Measurements from ENCODE around the gene HAO2.

The HAO2 gene

DNA sequence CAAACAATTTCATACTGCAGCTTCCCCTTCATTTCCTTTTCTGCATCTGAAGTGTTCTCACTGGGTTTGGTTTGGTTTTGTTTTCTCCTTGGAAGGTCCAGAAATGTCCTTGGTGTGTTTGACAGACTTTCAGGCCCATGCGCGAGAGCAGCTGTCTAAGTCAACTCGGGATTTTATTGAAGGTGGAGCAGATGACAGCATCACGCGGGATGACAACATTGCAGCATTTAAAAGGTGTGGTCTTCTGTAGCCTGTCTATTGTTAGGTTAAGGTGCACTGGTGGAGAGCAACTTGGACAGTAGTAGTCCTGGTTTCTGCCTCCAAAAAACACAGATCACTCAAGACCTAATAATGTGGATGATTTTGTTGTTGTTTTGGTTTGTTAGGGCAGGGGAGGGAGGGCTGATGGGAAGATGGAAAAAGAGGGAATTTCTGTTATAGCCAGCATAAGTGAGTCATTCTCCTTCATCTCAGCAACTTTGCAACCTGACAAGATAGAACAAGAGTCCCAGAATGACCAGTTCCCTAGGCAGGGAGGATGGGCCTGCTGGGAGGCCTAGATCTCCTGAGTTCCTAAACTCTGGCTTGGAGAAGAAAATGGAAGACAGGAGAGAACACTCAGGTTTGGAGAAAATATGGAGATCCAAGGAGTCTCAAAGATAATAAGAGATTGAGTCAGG, 12.5 kb downstream of the HAO2 start:
- DNase-seq = no peak

DNA sequence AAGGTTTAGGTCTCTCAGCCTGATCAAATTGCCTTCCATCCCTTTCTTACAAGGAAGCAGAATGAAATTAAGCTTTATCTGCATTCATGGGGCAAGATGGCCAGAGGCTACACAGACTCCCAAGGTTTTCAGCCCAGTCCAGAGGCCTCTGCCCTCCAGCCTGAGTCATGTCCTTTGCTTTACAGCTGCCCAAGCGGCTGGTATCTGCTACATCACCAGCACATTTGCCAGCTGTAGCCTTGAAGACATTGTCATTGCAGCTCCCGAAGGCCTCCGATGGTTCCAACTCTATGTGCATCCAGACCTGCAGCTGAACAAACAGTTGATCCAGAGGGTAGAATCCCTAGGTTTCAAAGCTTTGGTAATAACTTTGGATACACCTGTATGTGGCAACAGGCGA, 16.0 kb downstream of the HAO2 start:
- no peak for DNase-seq

DNA sequence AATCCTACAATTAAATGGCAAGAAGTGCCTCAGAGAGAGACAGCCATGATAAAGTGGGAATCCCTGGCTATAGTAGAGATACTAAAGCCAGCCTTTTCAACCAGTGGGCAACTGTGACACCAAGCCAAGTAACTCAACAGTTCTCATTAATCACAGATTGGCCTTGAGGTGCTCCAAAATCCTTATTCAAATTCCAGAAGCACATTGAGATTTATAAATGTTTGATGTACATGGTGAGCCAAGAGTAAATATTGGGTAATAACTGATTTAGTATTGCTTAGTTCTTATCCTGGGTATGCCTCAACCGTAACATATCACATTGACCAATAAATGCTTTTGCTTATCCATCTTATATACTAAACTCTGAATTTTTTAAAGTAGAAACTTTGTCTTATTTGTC, 17.1 kb downstream of the HAO2 start:
- no peak for DNase-seq

DNA sequence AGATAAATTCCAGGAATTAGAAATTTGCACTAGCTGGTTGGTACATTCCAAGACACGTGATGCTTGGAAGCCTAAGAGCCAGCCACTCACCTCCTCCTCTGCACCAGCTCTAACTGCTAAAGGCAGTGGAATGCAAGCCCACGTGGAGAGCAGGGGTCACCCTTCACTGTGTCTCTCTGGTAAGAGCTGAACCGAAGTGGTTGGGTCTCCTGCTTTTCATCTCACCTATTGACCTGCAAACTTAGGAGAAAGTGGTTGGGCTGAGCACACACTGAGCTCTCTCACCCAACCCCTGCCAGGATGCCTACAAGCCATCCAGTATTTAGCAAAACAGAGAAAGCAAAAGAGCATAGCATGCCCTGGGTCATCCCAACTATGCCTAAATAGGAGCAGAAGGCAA, 19.3 kb downstream of the HAO2 start:
- DNase-seq = no peak

DNA sequence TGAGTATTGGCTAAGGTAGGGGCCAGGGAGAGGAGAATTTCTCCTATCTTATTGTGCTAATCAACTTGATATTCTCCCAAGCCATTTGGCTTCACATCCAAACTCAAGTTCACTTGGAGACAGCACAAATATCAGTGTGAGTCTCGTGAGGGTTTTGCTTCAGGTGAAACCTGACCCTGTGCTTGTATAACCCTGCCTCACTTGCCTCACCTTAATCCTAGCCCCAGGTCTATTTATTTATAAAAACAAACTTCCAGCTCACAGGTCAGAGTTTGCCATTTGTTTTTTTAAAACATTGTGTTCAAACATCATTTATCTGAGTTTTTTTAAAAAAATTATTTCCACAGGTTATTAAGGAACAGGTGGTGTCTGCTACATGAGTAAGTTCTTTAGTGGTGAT, 19.9 kb downstream of the HAO2 start:
- no peak for DNase-seq

DNA sequence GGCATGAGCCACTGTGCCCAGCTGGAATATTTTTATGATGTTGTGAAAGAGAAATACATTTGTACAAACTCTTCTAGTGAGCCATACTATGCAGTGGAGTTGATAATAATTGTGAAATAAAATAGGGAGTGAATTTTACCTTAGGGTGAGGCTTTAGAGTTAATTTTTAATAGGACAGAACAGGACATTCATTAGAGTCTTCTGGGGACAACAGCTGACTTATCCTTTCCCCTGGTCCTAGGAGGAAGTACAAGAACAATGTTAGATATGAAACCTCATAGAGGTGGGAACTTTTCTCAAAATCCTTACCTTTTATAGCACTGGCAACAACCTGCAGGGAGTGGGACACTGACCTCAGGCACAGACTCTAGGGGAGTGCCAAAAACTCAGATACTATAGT, 21.9 kb downstream of the HAO2 start:
- DNase-seq = no peak

DNA sequence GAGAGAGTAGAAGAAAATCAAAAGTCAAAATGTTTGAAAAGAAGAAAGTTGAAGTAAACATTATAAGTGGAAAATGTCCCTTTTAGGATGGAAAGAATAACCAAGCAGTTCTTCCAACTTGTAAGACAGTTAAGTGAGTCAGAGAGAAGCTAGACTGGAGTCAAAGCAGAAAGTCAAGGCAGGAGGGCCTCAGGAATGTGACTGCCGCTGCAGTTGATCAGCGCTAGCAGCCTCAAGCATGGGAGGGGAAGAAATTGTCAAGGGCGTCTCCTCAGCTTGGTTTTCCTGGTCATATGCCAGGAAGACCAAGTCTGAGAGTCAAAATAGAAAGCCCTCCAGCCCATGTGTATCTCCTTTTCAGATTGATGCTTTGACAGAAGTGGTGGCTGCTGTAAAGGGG, 23.2 kb downstream of the HAO2 start:
- DNase-seq = no peak

DNA sequence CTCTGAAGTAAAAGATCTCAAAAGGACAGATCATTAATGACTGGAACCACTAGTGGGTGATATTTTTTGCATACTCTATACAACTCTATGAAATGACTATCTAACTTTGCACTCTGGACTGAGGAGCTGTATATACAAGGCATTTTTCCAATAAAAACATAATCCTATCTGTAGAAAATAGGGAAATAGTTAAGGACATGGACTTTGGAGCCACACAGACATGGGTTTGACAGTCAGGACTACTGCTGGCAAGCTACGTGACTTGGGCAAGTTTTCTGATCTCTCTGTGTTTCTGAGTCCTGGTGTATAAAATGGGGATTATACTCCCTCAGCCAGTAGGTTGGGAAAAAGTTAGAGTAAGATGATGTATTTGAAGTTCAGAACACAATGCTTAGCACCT, 25.5 kb downstream of the HAO2 start:
- DNase-seq = no peak

DNA sequence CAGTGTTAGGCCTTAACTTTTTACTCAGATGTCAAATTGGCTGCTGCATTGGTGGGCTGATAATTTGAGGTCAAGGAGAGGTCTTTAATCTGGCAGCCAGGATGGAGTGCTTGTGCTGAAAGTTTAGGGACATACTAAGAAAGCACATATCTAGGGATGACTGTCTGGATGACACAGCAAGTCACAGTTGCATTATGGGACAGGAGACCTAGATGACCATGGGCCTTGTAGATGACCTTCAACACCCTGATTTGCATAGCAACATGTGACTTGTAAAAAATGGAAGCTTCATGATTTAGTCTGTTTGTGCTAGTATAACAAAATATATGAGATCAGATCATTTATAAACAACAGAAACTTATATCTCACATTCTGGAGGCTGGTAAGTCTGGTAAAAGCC, 28.4 kb downstream of the HAO2 start:
- DNase-seq = no peak

DNA sequence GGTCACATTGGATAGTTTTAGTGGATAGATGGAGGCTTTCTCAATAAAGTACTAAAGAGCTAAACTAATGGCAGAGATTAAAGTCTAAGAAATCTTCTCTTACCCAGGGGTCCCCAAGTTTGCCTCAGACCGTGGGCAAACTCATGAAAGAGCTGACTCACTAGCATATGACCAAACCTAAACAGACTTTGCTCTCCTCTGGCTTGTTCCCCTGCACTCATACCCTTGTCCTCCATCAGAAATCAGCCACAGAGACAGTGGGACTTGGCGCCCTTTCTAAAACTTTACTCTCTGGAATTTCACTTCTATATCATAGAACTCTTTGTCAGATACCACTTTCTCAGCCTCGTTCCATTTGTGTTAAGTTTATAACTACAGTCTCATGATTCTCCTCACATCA, 29.4 kb downstream of the HAO2 start:
- DNase-seq = no peak

DNA sequence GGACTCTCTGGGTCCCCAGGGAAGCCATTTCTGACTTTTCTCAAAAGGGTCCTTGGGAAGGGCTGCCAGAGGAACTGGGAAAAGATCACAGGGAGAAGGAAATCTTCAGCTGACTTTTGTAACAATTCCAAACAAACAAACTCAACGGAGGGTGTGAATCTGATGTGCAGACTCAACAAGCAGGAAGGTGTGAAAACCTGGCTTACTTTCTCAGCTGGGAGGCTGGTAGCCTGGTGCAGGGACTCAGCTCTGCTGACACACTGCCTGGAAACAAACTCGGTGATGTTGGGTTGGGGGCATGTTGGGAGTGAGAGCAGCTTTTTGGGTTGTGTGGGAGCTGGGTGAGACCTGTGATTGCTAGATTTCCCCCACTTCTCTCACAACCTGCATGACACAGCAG, 36.2 kb downstream of the HAO2 start:
- DNase-seq = no peak

DNA sequence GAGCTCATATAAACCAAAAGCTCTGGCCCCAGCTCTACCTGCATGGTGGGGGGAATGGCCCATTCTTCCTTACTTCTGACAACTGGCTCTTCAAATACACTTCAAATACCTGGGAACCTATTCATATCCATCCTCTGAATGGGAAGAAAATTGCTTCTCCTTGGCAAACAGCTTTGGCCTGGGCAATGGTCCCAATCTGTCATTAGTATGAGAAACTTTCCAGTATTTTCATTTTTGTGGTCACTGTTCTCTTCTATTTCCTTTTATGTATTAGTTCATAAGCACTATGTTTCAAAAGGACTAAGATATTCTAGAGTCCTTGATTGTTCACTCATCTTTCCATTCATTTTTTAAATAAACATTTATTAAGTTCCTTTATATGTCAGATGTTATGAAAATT, 41.1 kb downstream of the HAO2 start:
- DNase-seq = no peak

DNA sequence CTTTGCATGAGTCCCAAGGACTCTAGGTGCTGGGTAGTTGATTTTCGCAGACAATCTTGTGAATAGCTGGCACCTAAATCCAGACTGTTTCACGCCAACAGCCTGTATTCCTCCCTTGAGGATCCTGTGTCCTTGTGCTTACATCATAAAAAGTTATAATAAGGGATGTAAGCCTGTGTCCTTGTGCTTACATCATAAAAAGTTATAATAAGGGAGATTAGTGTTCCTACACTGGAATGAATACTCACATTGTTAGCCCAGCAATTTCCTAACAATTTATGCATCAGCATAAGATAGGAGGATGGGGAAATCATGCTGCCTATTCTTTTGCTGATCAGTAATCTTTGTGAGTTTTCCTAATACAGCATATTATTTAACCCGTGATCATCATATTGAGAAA, 42.4 kb downstream of the HAO2 start:
- no peak for DNase-seq

DNA sequence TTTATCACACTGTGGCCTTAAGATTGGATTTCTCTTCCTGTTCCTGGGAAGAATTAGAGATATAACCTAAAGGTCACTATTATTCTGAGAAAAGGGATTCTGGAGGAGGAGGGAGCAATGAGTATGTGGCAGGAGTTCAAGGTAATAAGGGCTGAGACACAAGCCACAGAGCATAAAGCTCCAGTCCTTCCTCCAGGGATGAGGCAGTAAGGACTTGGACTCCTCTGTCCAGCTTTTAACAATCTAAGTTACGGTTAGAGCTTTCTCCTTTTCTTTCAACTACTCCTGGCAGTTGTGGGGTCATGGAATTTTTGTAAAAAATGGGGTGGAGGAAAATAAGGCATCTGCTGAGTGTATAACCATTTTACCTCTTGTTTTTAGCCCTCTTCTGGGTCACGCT, 46.4 kb downstream of the HAO2 start, which contains the start of gene HSD3B2:
Gene HSD3B2, plus strand, starts transcription at position 201 of the 400 bp plus-strand sequence. CDS start 270 bp downstream, outside the sequence.
- DNase-seq = no peak

DNA sequence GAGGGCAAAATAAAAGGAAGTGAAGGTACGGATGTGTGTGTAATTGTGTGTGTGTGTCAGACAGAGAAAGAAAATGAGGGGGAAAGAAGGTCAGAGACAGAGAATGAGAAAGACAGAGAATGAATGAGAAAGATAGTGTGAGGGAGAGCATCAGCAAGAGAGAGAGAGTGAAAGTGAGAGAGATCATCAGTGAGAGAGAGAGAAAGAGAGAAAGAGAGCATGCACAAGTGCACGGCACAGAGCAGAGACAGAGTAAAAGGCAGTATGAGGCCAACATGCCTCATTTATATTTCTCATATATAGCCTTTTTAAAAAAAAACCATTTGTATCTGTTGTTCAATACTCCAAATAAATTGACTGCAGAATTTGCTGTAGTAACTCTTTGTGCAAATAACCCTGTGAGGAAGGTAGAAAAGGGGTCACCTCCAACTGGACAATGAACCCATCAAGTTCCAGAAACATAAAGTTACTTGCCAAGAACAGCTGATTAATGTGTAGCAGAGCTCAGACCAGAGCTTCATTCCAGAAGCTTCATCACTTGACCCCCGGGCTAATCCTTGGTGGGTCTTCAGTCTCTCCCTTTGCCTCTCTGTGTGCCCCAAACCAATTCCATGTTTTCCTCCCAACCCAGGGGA, 47.5 kb downstream of the HAO2 start:
- DNase-seq = no peak

DNA sequence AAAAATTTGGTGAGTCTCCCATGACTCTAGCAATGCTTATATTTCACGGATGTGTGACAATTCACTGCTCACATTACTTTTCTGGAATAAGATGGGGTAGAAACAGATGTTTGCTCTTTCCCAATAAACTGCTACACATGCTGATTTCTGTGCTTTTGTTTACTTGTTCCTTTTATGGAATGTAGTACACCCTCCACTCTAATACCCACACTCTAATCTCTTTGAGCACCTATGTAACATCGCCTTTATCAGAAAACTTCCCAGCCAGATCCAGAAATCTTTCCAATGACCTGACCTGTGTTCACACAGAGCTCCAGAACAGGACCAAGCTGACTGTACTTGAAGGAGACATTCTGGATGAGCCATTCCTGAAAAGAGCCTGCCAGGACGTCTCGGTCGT, 50.5 kb downstream of the HAO2 start:
- no peak for DNase-seq

DNA sequence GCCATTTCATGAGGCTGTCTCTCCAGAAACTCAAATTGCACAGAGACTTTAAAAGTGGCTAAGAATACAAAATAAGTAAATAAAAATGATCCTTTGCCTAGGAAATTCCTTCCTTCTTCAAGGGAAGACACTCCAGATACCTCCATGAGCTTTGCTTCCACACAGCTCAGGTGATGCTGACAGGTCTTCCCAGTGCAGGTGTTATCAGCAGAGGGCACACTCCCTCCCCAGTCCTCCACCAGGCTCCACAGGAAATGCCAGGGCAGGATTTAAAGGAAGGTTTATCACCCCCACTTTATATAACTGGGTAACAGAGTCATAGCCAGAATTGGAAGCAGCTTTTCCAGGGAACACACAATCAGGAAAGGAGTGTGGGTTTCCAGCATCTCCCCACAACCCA, 52.1 kb downstream of the HAO2 start:
- no peak for DNase-seq

DNA sequence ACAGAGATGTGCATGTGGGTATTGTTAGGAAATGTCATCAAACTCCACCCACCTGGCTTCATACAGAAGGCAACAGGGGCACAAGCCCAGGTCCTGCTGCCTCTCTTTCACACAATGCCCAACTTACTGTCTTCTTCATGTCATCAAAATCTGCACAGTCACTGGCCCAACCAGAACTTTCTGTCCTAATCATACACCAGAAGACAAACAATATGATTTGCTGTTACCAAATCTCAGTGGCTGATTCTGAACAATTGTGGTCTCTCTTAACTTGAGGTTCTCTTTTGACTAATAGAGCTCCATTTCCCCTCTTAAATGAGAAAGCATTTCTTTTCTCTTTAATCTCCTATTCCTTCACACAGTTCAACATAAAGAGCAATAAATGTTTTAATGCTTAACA, 54.0 kb downstream of the HAO2 start:
- no peak for DNase-seq

DNA sequence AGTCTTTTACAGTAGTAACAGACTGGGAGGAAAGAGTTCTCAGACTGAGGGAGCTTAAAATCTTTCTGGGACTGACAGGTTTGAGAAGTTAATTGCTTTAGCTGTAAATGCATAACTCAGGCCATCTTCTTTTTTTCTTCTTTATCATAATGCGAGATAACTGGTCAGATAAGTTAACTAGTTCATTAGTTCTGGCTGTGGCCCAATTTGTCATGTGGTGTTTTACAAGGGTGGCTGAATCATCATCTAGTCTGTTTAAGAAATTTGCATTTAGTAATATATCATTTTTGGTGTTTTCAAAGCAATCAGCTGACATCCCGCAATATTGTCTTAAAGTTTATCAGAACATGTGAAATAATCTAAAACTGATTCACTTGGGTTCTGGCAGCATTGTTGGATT, 60.4 kb downstream of the HAO2 start:
- DNase-seq = no peak

DNA sequence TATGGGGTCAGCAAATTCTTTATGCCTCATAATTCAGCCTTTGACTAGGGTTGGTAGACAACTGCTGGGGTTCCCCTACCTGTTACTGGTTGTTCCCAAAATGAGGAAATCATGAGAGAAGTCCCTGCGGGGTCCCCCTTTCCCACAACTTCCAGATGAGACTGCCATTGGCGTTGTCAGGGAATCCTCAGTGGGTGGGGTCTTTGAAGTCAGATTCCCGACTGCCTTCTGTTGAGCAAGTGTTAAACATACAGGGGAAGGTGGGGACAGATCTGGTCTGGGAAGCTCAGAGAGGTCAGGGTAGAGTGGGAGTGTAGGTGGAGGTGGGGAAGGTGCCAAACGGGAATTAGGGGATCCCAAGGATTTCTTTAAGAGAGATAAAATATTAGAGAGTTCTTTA, 61.1 kb downstream of the HAO2 start:
- DNase-seq = no peak

DNA sequence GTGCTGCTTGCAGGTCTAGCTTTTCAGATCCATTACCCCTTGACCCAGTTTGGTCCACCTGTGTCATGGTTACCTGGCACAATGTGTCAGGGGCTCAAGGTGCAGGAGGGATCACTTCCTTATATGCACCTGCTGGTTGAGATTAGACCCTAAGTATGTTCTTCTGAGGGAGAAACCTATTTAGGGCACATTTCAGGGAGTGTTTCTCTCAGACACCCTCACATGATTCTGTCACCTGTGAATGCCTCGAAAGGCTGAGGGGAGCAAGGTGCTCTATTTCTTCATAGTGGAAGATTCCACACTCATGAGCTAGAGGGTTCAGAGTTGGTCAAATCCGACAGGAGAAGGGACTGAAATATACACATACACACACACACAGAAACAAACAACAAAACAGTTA, 61.9 kb downstream of the HAO2 start:
- no peak for DNase-seq

DNA sequence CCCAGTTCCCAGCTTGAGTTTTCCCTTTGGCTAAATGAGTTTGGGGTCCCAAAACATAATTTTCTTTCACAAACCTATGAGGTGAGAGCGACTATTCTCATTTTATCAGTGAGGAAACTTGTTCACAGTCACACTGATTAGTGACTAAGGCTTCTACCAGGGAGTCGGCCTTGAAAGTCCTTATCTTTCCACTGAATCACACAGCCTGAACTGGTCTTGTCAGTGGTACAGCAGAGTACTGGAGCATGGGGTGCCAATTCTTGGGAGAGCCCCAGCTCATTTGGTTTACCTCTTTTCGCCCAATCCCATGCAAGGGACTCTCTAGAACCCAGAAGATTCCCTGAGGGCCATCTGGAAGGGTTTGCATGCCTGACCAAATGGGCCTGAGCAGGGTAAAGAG, 63.3 kb downstream of the HAO2 start:
- DNase-seq = no peak

DNA sequence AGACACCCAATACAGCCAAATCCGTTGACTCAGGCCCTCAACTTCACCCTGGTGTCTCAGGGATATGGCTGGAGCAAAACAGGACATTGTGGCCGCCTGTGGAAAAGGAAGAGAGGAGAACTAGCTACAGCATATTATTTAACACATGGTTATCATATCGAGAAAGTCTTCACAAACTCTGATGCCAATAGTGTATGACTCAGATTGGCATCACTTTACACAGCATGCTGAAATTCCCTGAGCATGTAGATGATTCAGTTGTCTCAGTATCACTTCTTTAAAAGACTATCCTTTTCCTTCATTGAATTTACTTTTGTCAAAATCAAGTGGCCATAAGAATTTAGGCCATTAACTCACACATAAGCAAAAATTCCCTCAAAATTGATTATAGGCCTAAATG, 66.5 kb downstream of the HAO2 start:
- no peak for DNase-seq

DNA sequence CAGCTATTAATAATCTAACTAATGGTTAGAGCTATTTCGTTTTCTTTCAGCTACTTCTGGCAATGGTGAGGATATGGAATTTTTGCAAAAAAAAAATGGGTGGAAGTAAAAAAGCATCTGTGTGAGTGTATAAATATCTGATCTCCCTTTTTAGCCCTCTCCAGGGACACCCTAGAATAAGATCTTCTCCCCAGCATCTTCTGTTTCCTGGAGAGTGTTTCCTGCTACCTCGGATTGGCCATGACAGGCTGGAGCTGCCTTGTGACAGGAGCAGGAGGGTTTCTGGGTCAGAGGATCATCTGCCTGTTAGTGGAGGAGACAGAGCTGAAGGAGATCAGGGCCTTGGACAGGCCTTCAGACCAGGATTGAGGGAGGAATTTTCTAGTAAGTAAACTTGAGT, 70.2 kb downstream of the HAO2 start:
- no peak for DNase-seq
